Esophagus muscularis mucosa (tissue), 4 donors: ENCODE results near the gene APP. TPM values are rescaled to one million over a fixed set of nuclear protein-coding genes. Genes with fewer than 3 reads are reported as not detected.

Source experiments
- DNase-seq: peaks from one replicate; pipeline ENCODE4 v3.0.0-alpha.2; 2017; ENCODE audit errors: extremely low spot score
- H3K27ac ChIP-seq, 4 donors: fragments of 200-600 bp; sonication (generic); replicated peaks in 1 of 4; 1 replicate in 3 of 4; 2 replicates in 1 of 4; pipeline ENCODE4 v1.5.1; 2016 to 2019; ENCODE audit warnings: mild to moderate bottlenecking in 1 of 4
- H3K27me3 ChIP-seq, 4 donors: fragments of 200-600 bp; sonication (generic); one replicate each; pipeline versions ENCODE4 v1.5.1 to v1.6.0; 2016 to 2019
- H3K36me3 ChIP-seq, 4 donors: fragments of 200-600 bp; sonication (generic); one replicate each; pipeline ENCODE4 v1.5.1; 2016 to 2019
- H3K4me1 ChIP-seq, 4 donors: fragments of 200-600 bp; sonication (generic); one replicate each; pipeline ENCODE4 v1.5.1; 2016 to 2019
- H3K4me3 ChIP-seq, 4 donors: fragments of 200-600 bp; sonication (generic); 1 replicate in 2 of 4; 2 replicates in 2 of 4; pipeline ENCODE4 v1.5.1; 2016 to 2019; ENCODE audit warnings: mild to moderate bottlenecking in 4 of 4, moderate library complexity in 1 of 4
- H3K9me3 ChIP-seq, 4 donors: fragments of 200-600 bp; sonication (generic); 1 replicate in 3 of 4; 2 replicates in 1 of 4; pipeline ENCODE4 v1.5.1; 2016 to 2019
- EP300 ChIP-seq: sonication (generic); formaldehyde crosslinking; IDR thresholded peaks from one replicate; pipeline ENCODE4 v1.6.1; 2017; ENCODE audit warnings: antibody characterized with exemption
- POLR2A ChIP-seq: fragments of 450-650 bp; IDR thresholded peaks from one replicate; pipeline ENCODE4 v1.6.1; 2017; ENCODE audit warnings: antibody characterized with exemption, moderate library complexity, mild to moderate bottlenecking, low read depth
- POLR2AphosphoS5 ChIP-seq, 2 donors: sonication (generic); formaldehyde crosslinking; IDR thresholded peaks; one replicate each; pipeline ENCODE4 v1.6.1; 2017; ENCODE audit warnings: antibody characterized with exemption in 2 of 2
- WGBS: methylation state at CpG from one replicate; pipeline ENCODE4 v1.1.5; 2018; 5-methylcytosine and 5-hydroxymethylcytosine counted together
- intact Hi-C: fragments of 100-400 bp; cut with DNase I; formaldehyde crosslinking; loops from one replicate; pipeline ENCODE4 v1.15.1; 2023
- total RNA-seq, 4 donors: library from RNA; depleted of rRNA; stranded (reverse); fragments of >200 nt; gene quantifications; one replicate each; pipeline versions ENCODE4 v1.1.0 to v1.2.1, GENCODE V29; 2016
- TF ChIP-seq, protein P1 (sequence below), 3 experiments: fragments of 200-600 bp in 2 of 3; fragments of 450-650 bp in 1 of 3; sonication (generic) in 2 of 3; IDR thresholded peaks; one replicate each; pipeline ENCODE4 v1.5.1; 2017 to 2019; ENCODE audit warnings: antibody characterized with exemption in 3 of 3, mild to moderate bottlenecking in 2 of 3, moderate library complexity in 1 of 3

The APP gene
- total RNA-seq, 4 donors from 2014 or later: 459 to 790 (median 624) TPM

DNA sequence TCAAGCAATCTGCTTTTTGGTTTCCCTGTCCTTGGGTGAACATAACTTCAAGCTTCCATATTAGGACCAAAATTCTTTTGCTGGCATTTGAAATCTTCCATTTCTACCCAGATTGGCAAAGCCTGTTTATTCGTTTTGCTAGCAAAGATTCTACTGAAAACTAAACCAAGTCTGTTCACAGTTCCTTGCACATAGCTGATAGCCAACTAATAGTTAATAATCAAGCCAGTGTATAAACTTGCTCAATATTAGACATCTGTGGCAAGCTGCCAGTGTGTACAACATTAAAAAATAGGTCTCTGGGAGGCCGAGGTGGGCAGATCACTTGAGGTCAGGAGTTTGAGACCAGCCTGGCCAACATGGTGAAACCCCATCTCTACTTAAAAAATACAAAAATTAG is 6.3 kb downstream of the APP start:
- H3K4me1 ChIP-seq: peaks cover 40 to 77% (median 68%) of the 10 kb centered on the region in 4 donors
- no peak for DNase-seq
- H3K36me3 ChIP-seq: no peaks in the 10 kb centered on the region
- intact Hi-C loops: loop anchor here (10.0 kb wide), 1 partner anchor 50 kb away; no protein-coding TSS in a partner anchor
- TF ChIP-seq POLR2AphosphoS5 (IDR thresholded peaks at IDR 0.05) (no peak), POLR2A (no peak), EP300 (no peak)
- TF ChIP-seq, protein P1, sequence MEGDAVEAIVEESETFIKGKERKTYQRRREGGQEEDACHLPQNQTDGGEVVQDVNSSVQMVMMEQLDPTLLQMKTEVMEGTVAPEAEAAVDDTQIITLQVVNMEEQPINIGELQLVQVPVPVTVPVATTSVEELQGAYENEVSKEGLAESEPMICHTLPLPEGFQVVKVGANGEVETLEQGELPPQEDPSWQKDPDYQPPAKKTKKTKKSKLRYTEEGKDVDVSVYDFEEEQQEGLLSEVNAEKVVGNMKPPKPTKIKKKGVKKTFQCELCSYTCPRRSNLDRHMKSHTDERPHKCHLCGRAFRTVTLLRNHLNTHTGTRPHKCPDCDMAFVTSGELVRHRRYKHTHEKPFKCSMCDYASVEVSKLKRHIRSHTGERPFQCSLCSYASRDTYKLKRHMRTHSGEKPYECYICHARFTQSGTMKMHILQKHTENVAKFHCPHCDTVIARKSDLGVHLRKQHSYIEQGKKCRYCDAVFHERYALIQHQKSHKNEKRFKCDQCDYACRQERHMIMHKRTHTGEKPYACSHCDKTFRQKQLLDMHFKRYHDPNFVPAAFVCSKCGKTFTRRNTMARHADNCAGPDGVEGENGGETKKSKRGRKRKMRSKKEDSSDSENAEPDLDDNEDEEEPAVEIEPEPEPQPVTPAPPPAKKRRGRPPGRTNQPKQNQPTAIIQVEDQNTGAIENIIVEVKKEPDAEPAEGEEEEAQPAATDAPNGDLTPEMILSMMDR (IDR thresholded peaks at IDR 0.05): no peak
- no peak overlapping the region for H3K4me3 ChIP-seq
- WGBS: 37% methylated on average over 2 of the region's 2 CpGs
- no peak overlapping the region for H3K27ac ChIP-seq
- H3K9me3 ChIP-seq: no peaks in the 10 kb centered on the region
- no peaks in the 10 kb centered on the region for H3K27me3 ChIP-seq

- peaks cover 44 to 79% (median 65%) of the 10 kb centered on the region in 4 donors for H3K4me1 ChIP-seq
Measured at GRCh38 chr21:26162081-26162480, 8.5 kb downstream of the APP start.

DNA sequence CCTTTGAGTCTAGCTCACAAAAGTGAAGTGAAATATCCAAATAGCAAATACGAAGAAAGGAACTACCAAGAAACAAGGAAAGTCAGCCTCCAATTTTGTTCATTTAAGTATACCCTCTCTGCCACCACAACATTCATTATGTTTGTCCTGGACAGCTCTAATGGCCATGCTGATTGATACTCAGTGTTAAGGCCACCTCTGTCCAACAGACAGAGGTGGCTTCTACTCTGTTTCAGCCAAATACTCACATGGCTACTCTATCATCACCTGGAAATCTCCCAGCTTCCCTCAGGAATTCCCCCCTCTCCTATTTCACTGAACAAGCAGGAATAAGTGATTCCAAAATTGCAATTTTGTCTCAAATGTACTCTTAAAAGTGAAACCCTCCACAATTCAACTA is 10.7 kb downstream of the APP start:
- DNase-seq: no peak
- Histone ChIP-seq H3K36me3 (no peaks in the 10 kb centered on the region), H3K27me3 (no peaks in the 10 kb centered on the region), H3K9me3 (no peaks in the 10 kb centered on the region), H3K4me1 (peaks cover 28 to 70% (median 56%) of the 10 kb centered on the region in 4 donors), H3K4me3 (no peak overlapping the region), H3K27ac (no peak overlapping the region)
- 83% methylated on average over 1 of the region's 1 CpG for WGBS
- intact Hi-C loops: loop anchor here (10.0 kb wide), 1 partner anchor 45 kb away; no protein-coding TSS in a partner anchor
- TF ChIP-seq, protein P1 (IDR thresholded peaks at IDR 0.05): no peak
- no peak for TF ChIP-seq POLR2A
- TF ChIP-seq EP300: no peak
- TF ChIP-seq POLR2AphosphoS5 (IDR thresholded peaks at IDR 0.05): no peak

More at GRCh38 chr21:26162081-26162480, 8.5 kb downstream of the APP start:
- 96% methylated on average over 4 of the region's 4 CpGs for WGBS
- no peaks in the 10 kb centered on the region for H3K9me3 ChIP-seq
- no peaks in the 10 kb centered on the region for H3K27me3 ChIP-seq
- no peak overlapping the region for H3K4me3 ChIP-seq
- no peaks in the 10 kb centered on the region for H3K36me3 ChIP-seq
- intact Hi-C loops: loop anchor here (10.0 kb wide), 1 partner anchor 47 kb away; no protein-coding TSS in a partner anchor
- no peak overlapping the region for H3K27ac ChIP-seq
- TF ChIP-seq EP300: no peak
- TF ChIP-seq, protein P1 (IDR thresholded peaks at IDR 0.05): no peak
- no peak for TF ChIP-seq POLR2A
- no peak for DNase-seq

DNA sequence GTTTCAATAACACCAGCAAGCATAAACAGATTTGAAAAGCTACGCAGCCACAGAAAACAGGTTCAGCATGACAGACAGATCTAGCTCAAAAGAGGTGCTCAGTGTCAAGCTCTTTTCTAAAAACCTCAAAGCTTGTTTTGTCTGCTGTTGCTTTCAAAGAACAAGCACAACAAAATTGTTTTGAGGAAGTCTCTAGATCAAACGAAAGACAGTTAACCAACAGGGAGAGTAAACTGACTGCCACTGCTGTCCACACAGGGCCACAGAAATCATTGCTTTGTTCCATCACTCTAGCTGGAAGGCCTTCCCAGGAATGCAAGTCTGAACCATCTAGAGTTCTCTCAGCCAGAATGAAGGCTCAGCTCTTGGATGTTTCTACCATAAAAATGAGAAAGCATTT is 12.8 kb downstream of the APP start:
- TF ChIP-seq, protein P1 (IDR thresholded peaks at IDR 0.05): no peak
- TF ChIP-seq EP300 (no peak), POLR2AphosphoS5 (IDR thresholded peaks at IDR 0.05) (no peak), POLR2A (no peak)
- intact Hi-C loops: no loop called here
- H3K27ac ChIP-seq: no peak overlapping the region
- no peaks in the 10 kb centered on the region for H3K9me3 ChIP-seq
- H3K36me3 ChIP-seq: no peaks in the 10 kb centered on the region
- 67% methylated on average over 2 of the region's 2 CpGs for WGBS
- H3K4me1 ChIP-seq: peaks cover 42 to 74% (median 63%) of the 10 kb centered on the region in 4 donors
- no peak overlapping the region for H3K4me3 ChIP-seq
- no peak for DNase-seq
- H3K27me3 ChIP-seq: no peaks in the 10 kb centered on the region

- H3K27me3 ChIP-seq: no peaks in the 10 kb centered on the region
- TF ChIP-seq POLR2AphosphoS5 (IDR thresholded peaks at IDR 0.05) (no peak), POLR2A (no peak), EP300 (no peak)
- TF ChIP-seq, protein P1 (IDR thresholded peaks at IDR 0.05): no peak
- peak overlapping the region in 2 of 4 donors; percentile 63 to 65 for H3K27ac ChIP-seq
- no peaks in the 10 kb centered on the region for H3K36me3 ChIP-seq
- H3K9me3 ChIP-seq: no peaks in the 10 kb centered on the region
- no peak overlapping the region for H3K4me3 ChIP-seq
- intact Hi-C loops: no loop called here
- peaks cover 46 to 72% (median 62%) of the 10 kb centered on the region in 4 donors for H3K4me1 ChIP-seq
- DNase-seq: no peak
- WGBS: 86% methylated on average over 4 of the region's 4 CpGs
Measured at GRCh38 chr21:26154753-26155152, 15.8 kb downstream of the APP start.
